GM23338 (cell line): ENCODE data around the gene PDZD7. TPM values are rescaled to one million over a fixed set of nuclear protein-coding genes. Genes with fewer than 3 reads are reported as not detected.
A peak's percentile ranks its signal among the peaks of the same experiment; 100 is the strongest.

Experiments
- ATAC-seq: fragments of 200-7000 bp; cut with Tn5 transposase; 3 replicates; pipeline ENCODE4 v1.9.1; 2020
- DNase-seq: peaks from one replicate; pipeline ENCODE4 v3.0.0-alpha.2; 2015; ENCODE audit warnings: low spot score
- H2AFZ ChIP-seq: fragments of 200-600 bp; sonication (generic); 2 replicates; pipeline ENCODE4 v1.8.0; 2016; ENCODE audit warnings: antibody characterized with exemption, mild to moderate bottlenecking, moderate library complexity
- H3F3A ChIP-seq: fragments of 200-600 bp; sonication (generic); replicated peaks from 2 replicates; pipeline ENCODE4 v1.8.0; 2017; ENCODE audit warnings: antibody characterized with exemption, mixed run types, low read depth
- H3K27ac ChIP-seq: fragments of 200-600 bp; sonication (generic); 2 replicates; pipeline ENCODE4 v1.6.1; 2016; ENCODE audit warnings: low read depth
- H3K27me3 ChIP-seq: fragments of 200-600 bp; sonication (generic); 2 replicates; pipeline ENCODE4 v1.8.0; 2016; ENCODE audit warnings: mild to moderate bottlenecking, mixed run types, moderate library complexity; ENCODE audit not compliant: insufficient read depth
- H3K36me3 ChIP-seq: fragments of 200-600 bp; sonication (generic); 2 replicates; pipeline ENCODE4 v1.8.0; 2016; ENCODE audit warnings: mild to moderate bottlenecking; ENCODE audit not compliant: insufficient read depth
- H3K4me1 ChIP-seq: fragments of 200-600 bp; sonication (generic); 2 replicates; pipeline ENCODE4 v1.8.0; 2016; ENCODE audit warnings: mild to moderate bottlenecking, moderate library complexity; ENCODE audit not compliant: insufficient read depth
- H3K4me2 ChIP-seq: fragments of 200-600 bp; sonication (generic); 2 replicates; pipeline ENCODE4 v1.7.1; 2017; ENCODE audit warnings: mixed run types
- H3K4me3 ChIP-seq: fragments of 200-600 bp; sonication (generic); 2 replicates; pipeline ENCODE4 v1.6.1; 2016; ENCODE audit warnings: mixed run types
- H3K79me2 ChIP-seq: fragments of 200-600 bp; sonication (generic); replicated peaks from 2 replicates; pipeline ENCODE4 v1.8.0; 2017; ENCODE audit warnings: mild to moderate bottlenecking; ENCODE audit not compliant: insufficient read depth
- H3K9me2 ChIP-seq: fragments of 200-600 bp; sonication (generic); 2 replicates; pipeline ENCODE4 v1.8.0; 2017; ENCODE audit not compliant: insufficient read depth
- H4K20me1 ChIP-seq: fragments of 200-600 bp; sonication (generic); replicated peaks from 2 replicates; pipeline ENCODE4 v1.8.0; 2017; ENCODE audit warnings: mild to moderate bottlenecking; ENCODE audit not compliant: insufficient read depth
- H3K27ac Mint-ChIP-seq: 2 replicates; pipeline ENCODE4 v1.8.0; 2020; ENCODE audit warnings: inconsistent platforms, mild to moderate bottlenecking, moderate library complexity, mixed read lengths
- H3K27me3 Mint-ChIP-seq: 3 replicates; pipeline ENCODE4 v1.8.0; 2022; ENCODE audit warnings: low read depth, mild to moderate bottlenecking, moderate library complexity, mixed read lengths, inconsistent platforms; ENCODE audit not compliant: insufficient read depth, poor library complexity
- H3K36me3 Mint-ChIP-seq: 3 replicates; pipeline ENCODE4 v1.8.0; 2021; ENCODE audit warnings: low read depth, mild to moderate bottlenecking, inconsistent platforms, moderate library complexity, mixed read lengths
- H3K4me1 Mint-ChIP-seq: 3 replicates; pipeline ENCODE4 v1.8.0; 2020; ENCODE audit warnings: mild to moderate bottlenecking, inconsistent platforms, mixed read lengths
- H3K4me3 Mint-ChIP-seq: 3 replicates; pipeline ENCODE4 v1.8.0; 2021; ENCODE audit warnings: moderate library complexity, mild to moderate bottlenecking, inconsistent platforms, mixed read lengths
- H3K9me3 Mint-ChIP-seq: 3 replicates; pipeline ENCODE4 v1.8.0; 2020; ENCODE audit warnings: moderate library complexity, mild to moderate bottlenecking, inconsistent platforms, mixed read lengths
- CTCF ChIP-seq, 2 experiments: fragments of 200-600 bp in 1 of 2; sonication (generic) in 1 of 2; conservative IDR thresholded peaks; 2 replicates each; pipeline versions ENCODE4 v1.5.1 to v1.6.1; 2016 to 2017; ENCODE audit warnings: antibody characterized with exemption in 2 of 2, low read depth in 2 of 2, mild to moderate bottlenecking in 2 of 2, moderate library complexity in 1 of 2
- ETS1 ChIP-seq: IDR thresholded peaks from 2 replicates; pipeline ENCODE4 v1.6.1; 2016; ENCODE audit warnings: antibody characterized with exemption
- EZH2phosphoT487 ChIP-seq: fragments of 200-600 bp; sonication (generic); IDR thresholded peaks from one replicate; pipeline ENCODE4 v1.8.1; 2018; ENCODE audit warnings: antibody characterized with exemption; ENCODE audit not compliant: unreplicated experiment
- NANOG ChIP-seq: IDR thresholded peaks from 2 replicates; pipeline ENCODE4 v1.6.1; 2016; ENCODE audit warnings: antibody characterized with exemption, borderline replicate concordance
- POLR2AphosphoS5 ChIP-seq: IDR thresholded peaks from 2 replicates; pipeline ENCODE4 v1.6.1; 2016; ENCODE audit warnings: antibody characterized with exemption, low read depth
- STAT1 ChIP-seq: IDR thresholded peaks from one replicate; pipeline ENCODE4 v1.6.1; 2016; ENCODE audit warnings: antibody characterized with exemption; ENCODE audit not compliant: unreplicated experiment
- ZNF114 ChIP-seq: fragments of 250-450 bp; sonication (Bioruptor Pico); IDR thresholded peaks from 2 replicates; pipeline ENCODE4 v1.5.0; 2020; ENCODE audit warnings: mild to moderate bottlenecking, moderate library complexity
- ZNF462 ChIP-seq: fragments of 250-450 bp; sonication (Bioruptor Pico); IDR thresholded peaks from 2 replicates; pipeline ENCODE4 v1.5.0; 2020; ENCODE audit warnings: mild to moderate bottlenecking, moderate library complexity
- polyA plus RNA-seq: library from polyadenylated mRNA; unstranded; fragments of >200 nt; fragmentation: Nextera tagmentation; extraction: Ambion mirVana; gene quantifications from 2 replicates; pipeline ENCODE4 v1.2.1, GENCODE V29; 2016
- total RNA-seq: library from RNA; depleted of rRNA; stranded (reverse); fragments of >200 nt; shearing (Covaris generic); gene quantifications from 2 replicates; pipeline ENCODE4 v1.2.3, GENCODE V29; 2014

The PDZD7 gene
- total and polyA plus RNA-seq, 2 experiments from 2014 or later, result 1.7 to 2.3 TPM

GRCh38 chr10:101069441-101069840 is 38.5 kb upstream of the PDZD7 start:
- Histone ChIP-seq H4K20me1 (peaks cover 6% of the 10 kb centered on the region), H3K27me3 (peaks cover 87% of the 10 kb centered on the region), H3K4me3 (no peak overlapping the region), H3K36me3 (no peaks in the 10 kb centered on the region), H2AFZ (no peak overlapping the region), H3F3A (no peaks in the 10 kb centered on the region), H3K79me2 (no peaks in the 10 kb centered on the region), H3K4me1 (peaks cover 19% of the 10 kb centered on the region), H3K9me2 (no peaks in the 10 kb centered on the region), H3K27ac (no peak overlapping the region), H3K4me2 (no peak overlapping the region)
- Mint-ChIP-seq H3K27ac (no peak overlapping the region), H3K4me3 (no peak overlapping the region), H3K9me3 (peaks cover 2% of the 10 kb centered on the region; the same call in 1 of the 3 replicates), H3K4me1 (peaks cover 39% of the 10 kb centered on the region), H3K36me3 (no peaks in the 10 kb centered on the region), H3K27me3 (peaks cover 68% of the 10 kb centered on the region)
- no peak for TF ChIP-seq EZH2phosphoT487
- no peak for TF ChIP-seq ZNF462 (CRISPR knock-in tag)
- no peak for ATAC-seq
- DNase-seq, result no peak

- Histone ChIP-seq H3K4me1 (peaks cover 23% of the 10 kb centered on the region), H2AFZ (peak overlapping the region; percentile 95), H3F3A (peaks cover 5% of the 10 kb centered on the region; the same call in 1 of the 2 replicates), H3K27me3 (peaks cover 87% of the 10 kb centered on the region), H4K20me1 (peaks cover 9% of the 10 kb centered on the region), H3K4me2 (peak overlapping the region; percentile 94), H3K27ac (no peak overlapping the region), H3K9me2 (no peaks in the 10 kb centered on the region), H3K36me3 (no peaks in the 10 kb centered on the region), H3K4me3 (peak overlapping the region; percentile 74), H3K79me2 (no peaks in the 10 kb centered on the region)
- peak; percentile 29 for ATAC-seq
- H3K36me3 Mint-ChIP-seq, result no peaks in the 10 kb centered on the region
- peaks cover 70% of the 10 kb centered on the region for H3K27me3 Mint-ChIP-seq
- peaks cover 2% of the 10 kb centered on the region; the same call in 1 of the 3 replicates for H3K9me3 Mint-ChIP-seq
- peak; percentile 92 for DNase-seq
- H3K4me1 Mint-ChIP-seq, result peaks cover 36% of the 10 kb centered on the region
- H3K4me3 Mint-ChIP-seq, result peak overlapping the region; percentile 81
- H3K27ac Mint-ChIP-seq, result no peak overlapping the region
- no peak for TF ChIP-seq POLR2AphosphoS5
- TF ChIP-seq ETS1, result peak; percentile 65
- TF ChIP-seq CTCF (conservative IDR thresholded peaks at IDR 0.05; ENCODE audit: low read depth in 2 of 2), result peak; percentile 74 to 89
- no peak for TF ChIP-seq ZNF114
- peak; percentile 60 for TF ChIP-seq EZH2phosphoT487
- TF ChIP-seq NANOG, result no peak
- TF ChIP-seq STAT1, result no peak
Measured at GRCh38 chr10:101067356-101068083, 36.6 kb upstream of the PDZD7 start.
